DOHH2 (cell line): ENCODE measurements around the gene MRTFB.

ENCODE experiments used
- EZH2phosphoT487 ChIP-seq: fragments of 200-600 bp; sonication (generic); IDR thresholded peaks from 2 replicates; pipeline ENCODE4 v1.6.1; 2017; ENCODE audit warnings: borderline replicate concordance, mild to moderate bottlenecking, antibody characterized with exemption, low read length, moderate library complexity, mixed read lengths
- TF ChIP-seq, protein P1 (sequence below): fragments of 200-600 bp; sonication (generic); IDR thresholded peaks from one replicate; pipeline ENCODE4 v1.5.1; 2014; ENCODE audit warnings: antibody characterized with exemption, mild to moderate bottlenecking, low read depth, low read length; ENCODE audit not compliant: poor library complexity, severe bottlenecking

- TF ChIP-seq, protein P1, sequence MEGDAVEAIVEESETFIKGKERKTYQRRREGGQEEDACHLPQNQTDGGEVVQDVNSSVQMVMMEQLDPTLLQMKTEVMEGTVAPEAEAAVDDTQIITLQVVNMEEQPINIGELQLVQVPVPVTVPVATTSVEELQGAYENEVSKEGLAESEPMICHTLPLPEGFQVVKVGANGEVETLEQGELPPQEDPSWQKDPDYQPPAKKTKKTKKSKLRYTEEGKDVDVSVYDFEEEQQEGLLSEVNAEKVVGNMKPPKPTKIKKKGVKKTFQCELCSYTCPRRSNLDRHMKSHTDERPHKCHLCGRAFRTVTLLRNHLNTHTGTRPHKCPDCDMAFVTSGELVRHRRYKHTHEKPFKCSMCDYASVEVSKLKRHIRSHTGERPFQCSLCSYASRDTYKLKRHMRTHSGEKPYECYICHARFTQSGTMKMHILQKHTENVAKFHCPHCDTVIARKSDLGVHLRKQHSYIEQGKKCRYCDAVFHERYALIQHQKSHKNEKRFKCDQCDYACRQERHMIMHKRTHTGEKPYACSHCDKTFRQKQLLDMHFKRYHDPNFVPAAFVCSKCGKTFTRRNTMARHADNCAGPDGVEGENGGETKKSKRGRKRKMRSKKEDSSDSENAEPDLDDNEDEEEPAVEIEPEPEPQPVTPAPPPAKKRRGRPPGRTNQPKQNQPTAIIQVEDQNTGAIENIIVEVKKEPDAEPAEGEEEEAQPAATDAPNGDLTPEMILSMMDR, result no peak
- TF ChIP-seq EZH2phosphoT487, result no peak
These were observed 15.4 kb downstream of the MRTFB start for GRCh38 chr16:14086477-14086876.
